Measurements from ENCODE around the gene CD180. TPM values are rescaled to one million over a fixed set of nuclear protein-coding genes. Genes with fewer than 3 reads are reported as not detected.

The CD180 gene
- total and polyA plus RNA-seq, 9 of the 15 experiments (the other 6 are each of a cell fraction or from before 2014, with no cell fraction given): 0.01 to 0.07 TPM; not detected in 7

GRCh38 chr5:67129768-67130167 is 66.8 kb downstream of the CD180 start:
- no TSS peak for BruUV-seq (replicated peaks)
- Histone ChIP-seq H3K4me1 (replicated peaks in 1 of 2; ENCODE audit: control insufficient read depth in 2 of 2, insufficient read depth in 2 of 2, low read length in 2 of 2) (no peaks in the 10 kb centered on the region), H3K27ac (ENCODE audit: extremely low read depth, low read depth, low read length) (no peak overlapping the region), H3K9me3 (replicated peaks; ENCODE audit: control insufficient read depth, insufficient read depth, low read depth, low read length) (no peaks in the 10 kb centered on the region), H3K4me2 (ENCODE audit: insufficient read depth, low read length) (no peak overlapping the region), H4K20me1 (replicated peaks; ENCODE audit: control insufficient read depth, insufficient read depth, low read length) (no peaks in the 10 kb centered on the region), H3K4me3 (no peak overlapping the region), H2AFZ (ENCODE audit: low read depth, low read length) (no peak overlapping the region), H3K9ac (ENCODE audit: insufficient read depth in 1 of 2, low read depth in 2 of 2, low read length in 2 of 2) (no peak overlapping the region), H3K79me2 (ENCODE audit: control insufficient read depth, insufficient read depth, low read length) (no peaks in the 10 kb centered on the region), H3K36me3 (ENCODE audit: control insufficient read depth, insufficient read depth, low read length) (no peaks in the 10 kb centered on the region; the same call in 1 of the 3 replicates), H3K27me3 (ENCODE audit: control insufficient read depth in 2 of 2, insufficient read depth in 2 of 2, low read length in 2 of 2) (no peaks in the 10 kb centered on the region), H3K9me1 (ENCODE audit: control insufficient read depth, insufficient read depth, low read length) (no peaks in the 10 kb centered on the region)
- DNase-seq (ENCODE audit: extremely low read depth in 1 of 4, low spot score in 3 of 4) (no peak), ATAC-seq (no peak), FAIRE-seq (no peak)
- CTCF ChIA-PET (ENCODE audit: low intra/inter-chr PET ratio): no interaction called here
- intact Hi-C loops (cut with micrococcal nuclease) (no loop called here), in situ Hi-C loops (cut with MboI) (no loop called here)
- POLR2A ChIA-PET: interaction anchor here (1.1 kb wide), 1 partner anchor 13 kb away, joined by 3 read pairs; no protein-coding TSS in a partner anchor
- 67% methylated on average over 2 of the region's 2 CpGs for WGBS (ENCODE audit: insufficient coverage, low coverage, missing lambda C conversion rate)
- TF ChIP-seq KLF6 (CRISPR knock-in tag; IDR thresholded peaks at IDR 0.05; ENCODE audit: borderline replicate concordance) (no peak), SMARCB1 (IDR thresholded peaks at IDR 0.05; ENCODE audit: insufficient read length, low read depth) (no peak), E2F5 (CRISPR knock-in tag; IDR thresholded peaks at IDR 0.05) (no peak), HDAC3 (IDR thresholded peaks at IDR 0.05; ENCODE audit: borderline replicate concordance, partially characterized antibody) (no peak), SIN3B (IDR thresholded peaks at IDR 0.05; ENCODE audit: low read depth) (no peak), CBFB (CRISPR knock-in tag; IDR thresholded peaks at IDR 0.05) (no peak), ARID4B (CRISPR knock-in tag; IDR thresholded peaks at IDR 0.05) (no peak), IRF9 (tag; IDR thresholded peaks at IDR 0.05) (no peak), CUX1 (CRISPR knock-in tag; IDR thresholded peaks at IDR 0.05) (no peak), HOXB6 (CRISPR knock-in tag; IDR thresholded peaks at IDR 0.05; ENCODE audit: borderline replicate concordance) (no peak)

All from K562 (cell line).